ENCODE data around the gene GGA3.

Gene GGA3

DNA sequence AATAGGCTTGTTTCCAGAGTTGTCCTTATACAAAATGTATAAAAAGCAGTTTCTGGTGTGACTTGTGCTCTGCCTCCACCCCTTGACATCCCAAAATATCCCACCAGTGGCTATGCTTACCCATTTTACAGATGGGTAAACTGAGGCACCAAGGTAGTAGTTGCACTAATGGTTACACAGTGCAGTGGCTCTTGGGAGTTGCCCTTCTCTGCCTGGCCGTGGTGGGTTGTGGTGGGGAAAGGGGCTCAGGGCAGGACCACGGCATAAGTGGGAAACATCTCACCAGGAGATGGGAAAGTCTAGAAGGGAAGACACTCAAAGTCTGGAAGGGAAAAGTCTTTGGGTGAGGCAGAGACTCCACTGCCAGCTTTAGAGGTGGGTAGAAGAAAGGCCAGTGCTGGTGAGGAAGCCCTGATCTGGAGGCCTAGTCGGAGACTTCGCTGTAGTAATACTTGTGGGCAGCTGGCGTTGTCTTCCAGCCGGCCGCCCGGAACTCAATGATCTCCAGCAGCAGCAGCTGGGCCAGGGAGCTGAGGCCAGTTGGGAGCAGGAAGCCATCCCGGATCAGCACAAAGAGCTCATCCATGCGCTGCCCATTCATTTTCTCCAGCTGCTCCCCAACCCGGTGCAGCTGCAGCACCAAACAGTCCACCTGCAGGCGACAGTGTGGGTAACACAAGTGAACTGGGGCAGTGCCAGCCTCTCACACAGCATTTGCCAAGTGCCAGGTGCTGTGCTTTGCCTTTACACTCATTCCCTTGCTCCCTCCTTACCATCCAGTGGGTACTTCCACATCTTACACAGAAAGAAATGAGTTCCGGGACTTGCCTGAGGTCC lies 5.1 kb upstream of the GGA3 start:
- Histone ChIP-seq H3K79me2 (ENCODE audit: insufficient read depth, low read length) (peaks cover 46% of the 10 kb centered on the region), H3K4me2 (ENCODE audit: insufficient read depth, low read length) (no peak overlapping the region), H3K4me3 (ENCODE audit: low read depth in 1 of 2, low read length in 2 of 2) (no peak overlapping the region), H3K27me3 (ENCODE audit: insufficient read depth, low read length, poor library complexity) (no peaks in the 10 kb centered on the region), H4K20me1 (ENCODE audit: insufficient read depth, low read length) (0 out of 2 replicates have a peak, but pooled peaks cover 2% of the 10 kb centered on the region), H3K9me3 (ENCODE audit: insufficient read depth, low read length, severe bottlenecking) (no peaks in the 10 kb centered on the region), H3K4me1 (ENCODE audit: insufficient read depth, low read length) (peaks cover 33% of the 10 kb centered on the region), H3K9ac (ENCODE audit: low read depth, low read length) (no peak overlapping the region), H3K36me3 (ENCODE audit: insufficient read depth, low read length) (peaks cover 45% of the 10 kb centered on the region), H2AFZ (ENCODE audit: low read depth, low read length) (no peak overlapping the region), H3K27ac (ENCODE audit: low read length) (no peak overlapping the region)
- no peak for TF ChIP-seq CTCF (IDR thresholded peaks at IDR 0.05; ENCODE audit: borderline replicate concordance, extremely low read depth, low read length, poor library complexity, severe bottlenecking)
- TF ChIP-seq EZH2 (IDR thresholded peaks at IDR 0.05; ENCODE audit: borderline replicate concordance, low read depth, low read length, severe bottlenecking), result no peak
- DNase-seq (no peak), ATAC-seq (ENCODE audit: insufficient read depth, low read depth) (no peak)

- Histone ChIP-seq H3K27me3 (ENCODE audit: insufficient read depth, low read length, poor library complexity) (no peaks in the 10 kb centered on the region), H3K4me2 (ENCODE audit: insufficient read depth, low read length) (no peak overlapping the region), H3K27ac (ENCODE audit: low read length) (no peak overlapping the region), H4K20me1 (ENCODE audit: insufficient read depth, low read length) (peaks cover 5% of the 10 kb centered on the region), H3K36me3 (ENCODE audit: insufficient read depth, low read length) (peaks cover 50% of the 10 kb centered on the region), H3K9me3 (ENCODE audit: insufficient read depth, low read length, severe bottlenecking) (no peaks in the 10 kb centered on the region), H3K9ac (ENCODE audit: low read depth, low read length) (no peak overlapping the region), H3K79me2 (ENCODE audit: insufficient read depth, low read length) (peaks cover 47% of the 10 kb centered on the region), H3K4me1 (ENCODE audit: insufficient read depth, low read length) (peaks cover 35% of the 10 kb centered on the region), H2AFZ (ENCODE audit: low read depth, low read length) (no peak overlapping the region), H3K4me3 (ENCODE audit: low read depth in 1 of 2, low read length in 2 of 2) (no peak overlapping the region)
- ATAC-seq (ENCODE audit: insufficient read depth, low read depth) (no peak), DNase-seq (no peak)
- TF ChIP-seq CTCF (IDR thresholded peaks at IDR 0.05; ENCODE audit: borderline replicate concordance, extremely low read depth, low read length, poor library complexity, severe bottlenecking), result no peak
- TF ChIP-seq EZH2 (IDR thresholded peaks at IDR 0.05; ENCODE audit: borderline replicate concordance, low read depth, low read length, severe bottlenecking), result no peak
Measured at GRCh38 chr17:75265614-75266315, 4.4 kb upstream of the GGA3 start.

DNA sequence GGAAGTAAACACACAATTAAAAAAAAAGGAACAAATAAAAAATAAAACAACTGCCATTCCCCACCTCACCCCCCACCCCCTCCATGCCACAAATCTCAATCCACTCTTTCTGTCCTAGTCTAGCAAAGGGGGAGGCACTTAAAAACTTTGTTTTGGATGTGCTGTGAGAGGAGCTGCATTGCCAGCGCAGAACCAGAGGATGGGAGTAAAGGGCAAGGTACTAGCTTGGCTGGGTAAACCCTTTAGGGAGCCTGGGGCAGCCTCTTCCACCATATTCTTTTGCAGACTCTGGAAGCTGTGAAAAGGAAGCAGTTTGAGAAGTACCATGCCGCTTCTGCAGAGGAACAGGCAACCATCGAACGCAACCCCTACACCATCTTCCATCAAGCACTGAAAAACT lies 1.6 kb upstream of the GGA3 start:
- Histone ChIP-seq H3K9me3 (ENCODE audit: insufficient read depth, low read length, severe bottlenecking) (no peaks in the 10 kb centered on the region), H3K36me3 (ENCODE audit: insufficient read depth, low read length) (peaks cover 53% of the 10 kb centered on the region), H3K4me3 (ENCODE audit: low read depth in 1 of 2, low read length in 2 of 2) (peak overlapping the region; percentile 67 to 77; a peak in 3 of 4 replicates), H3K27ac (ENCODE audit: low read length) (no peak overlapping the region), H3K27me3 (ENCODE audit: insufficient read depth, low read length, poor library complexity) (no peaks in the 10 kb centered on the region), H2AFZ (ENCODE audit: low read depth, low read length) (no peak overlapping the region), H3K9ac (ENCODE audit: low read depth, low read length) (peak overlapping the region; percentile 81), H3K79me2 (ENCODE audit: insufficient read depth, low read length) (peaks cover 63% of the 10 kb centered on the region), H3K4me2 (ENCODE audit: insufficient read depth, low read length) (peak overlapping the region; percentile 82), H3K4me1 (ENCODE audit: insufficient read depth, low read length) (peaks cover 41% of the 10 kb centered on the region), H4K20me1 (ENCODE audit: insufficient read depth, low read length) (peaks cover 24% of the 10 kb centered on the region)
- DNase-seq (no peak), ATAC-seq (ENCODE audit: insufficient read depth, low read depth) (no peak)
- TF ChIP-seq EZH2 (IDR thresholded peaks at IDR 0.05; ENCODE audit: borderline replicate concordance, low read depth, low read length, severe bottlenecking) (no peak), CTCF (IDR thresholded peaks at IDR 0.05; ENCODE audit: borderline replicate concordance, extremely low read depth, low read length, poor library complexity, severe bottlenecking) (peak; percentile 29)
